Measurements from ENCODE around the gene ARID3A. TPM values are rescaled to one million over a fixed set of nuclear protein-coding genes. Genes with fewer than 3 reads are reported as not detected.

ARID3A gene
- total and polyA plus RNA-seq, 12 donors, result 1.6 to 10.2 (median 7.4) TPM

- Histone ChIP-seq H3K9me3 (replicated peaks in 1 of 3) (no peaks in the 10 kb centered on the region), H3K36me3 (replicated peaks in 1 of 2) (no peaks in the 10 kb centered on the region), H3K4me3 (peak overlapping the region in 1 of 4 donors; percentile 41), H3K27me3 (no peaks in the 10 kb centered on the region), H3K27ac (peak overlapping the region in 4 of 5 donors; percentile 60 to 90 (median 84)), H3K4me1 (replicated peaks in 1 of 2) (peaks cover 13 to 20% of the 10 kb centered on the region in 2 donors)
- WGBS, 4 donors, result 69 to 79% (median 76%) methylated on average over 33 to 45 of the region's 45 CpGs
- TF ChIP-seq CTCF (IDR thresholded peaks at IDR 0.05) (no peak), POLR2A (IDR thresholded peaks at IDR 0.05) (no peak)
- DNase-seq, result peak in 1 of 7 donors; percentile 38
- intact Hi-C loops (cut with DNase I), result no loop called here
These were observed 15.7 kb downstream of the ARID3A start for GRCh38 chr19:941292-942132.

- H3K27me3 ChIP-seq, result no peaks in the 10 kb centered on the region
- H3K27ac ChIP-seq, result no peak overlapping the region
- no peak overlapping the region for H3K4me3 ChIP-seq
- no peak for DNase-seq
- H3K4me1 ChIP-seq (replicated peaks in 1 of 2), result peaks cover 13 to 20% of the 10 kb centered on the region in 2 donors
- H3K9me3 ChIP-seq (replicated peaks in 1 of 3), result no peaks in the 10 kb centered on the region
- no peaks in the 10 kb centered on the region for H3K36me3 ChIP-seq (replicated peaks in 1 of 2)
- intact Hi-C loops (cut with DNase I), result no loop called here
- whole genome bisulfite sequencing, 4 donors, result 89 to 90% (median 90%) methylated on average over 20 to 32 of the region's 32 CpGs; no CpG with 5 or more reads in 1 of the 4 donors
- TF ChIP-seq POLR2A (IDR thresholded peaks at IDR 0.05) (no peak), CTCF (IDR thresholded peaks at IDR 0.05) (no peak)
These were observed 16.4 kb downstream of the ARID3A start for GRCh38 chr19:942133-942645.

- Histone ChIP-seq H3K27me3 (no peaks in the 10 kb centered on the region), H3K4me1 (replicated peaks in 1 of 2) (peaks cover 13 to 20% of the 10 kb centered on the region in 2 donors), H3K4me3 (no peak overlapping the region), H3K36me3 (replicated peaks in 1 of 2) (no peaks in the 10 kb centered on the region), H3K9me3 (replicated peaks in 1 of 3) (no peaks in the 10 kb centered on the region), H3K27ac (no peak overlapping the region)
- 93 to 94% (median 93%) methylated on average over 7 to 17 of the region's 17 CpGs for WGBS, 4 donors
- no peak for TF ChIP-seq POLR2A (IDR thresholded peaks at IDR 0.05)
- intact Hi-C loops (cut with DNase I), result no loop called here
- DNase-seq, result no peak
These were observed 17.8 kb downstream of the ARID3A start for GRCh38 chr19:943551-944170.

GRCh38 chr19:944171-944567 lies 18.3 kb downstream of the ARID3A start:
- H3K27me3 ChIP-seq, result no peaks in the 10 kb centered on the region
- intact Hi-C loops (cut with DNase I), result no loop called here
- peaks cover 13 to 20% of the 10 kb centered on the region in 2 donors for H3K4me1 ChIP-seq (replicated peaks in 1 of 2)
- DNase-seq, result peak in 6 of 7 donors; percentile 49 to 82 (median 56)
- no peak for TF ChIP-seq POLR2A (IDR thresholded peaks at IDR 0.05)
- TF ChIP-seq CTCF (IDR thresholded peaks at IDR 0.05), result no peak
- H3K36me3 ChIP-seq (replicated peaks in 1 of 2), result no peaks in the 10 kb centered on the region
- 32 to 95% (median 50%) methylated on average over 4 to 27 of the region's 27 CpGs; no CpG with 5 or more reads in 1 of the 4 donors for WGBS, 4 donors
- H3K9me3 ChIP-seq (replicated peaks in 1 of 3), result no peaks in the 10 kb centered on the region
- H3K27ac ChIP-seq, result no peak overlapping the region
- no peak overlapping the region for H3K4me3 ChIP-seq
